A673 (cell line): ENCODE measurements around the gene ZNF669. TPM values are rescaled to one million over a fixed set of nuclear protein-coding genes. Genes with fewer than 3 reads are reported as not detected.
"Not testable (repeated sequence)": the region's sequence is repeated elsewhere in the genome, so short reads cannot be mapped to it uniquely, and the experiment has no call there.

Source experiments
- Bru-seq: library from RNA; stranded (reverse); fragments of 400-500 nt; gene quantifications from one replicate; lab custom pipeline; 2021; lab: Mats Ljungman, UMichigan
- BruChase-seq, 2 experiments: library from RNA; stranded (reverse); fragments of 400-500 nt; gene quantifications; one replicate each; lab custom pipeline; 2021; lab: Mats Ljungman, UMichigan
- BruUV-seq: library from RNA; stranded (reverse); fragments of 400-500 nt; replicated peaks from 2 replicates; lab custom pipeline; 2021; lab: Mats Ljungman, UMichigan
- CTCF ChIA-PET: fragments of 300-600 bp; sonication (Branson Sonifier 250); formaldehyde crosslinking; loops from one replicate; lab custom pipeline; 2022; ENCODE audit warnings: antibody characterized with exemption; lab: Charles Lee
- POLR2A ChIA-PET: fragments of 300-600 bp; sonication (Branson Sonifier 250); formaldehyde crosslinking; loops from one replicate; lab custom pipeline; 2022; ENCODE audit warnings: antibody characterized with exemption; ENCODE audit not compliant: low non-redundant PET; lab: Charles Lee
- DNase-seq: peaks from one replicate; pipeline ENCODE4 v3.0.0-alpha.2; 2015; ENCODE audit warnings: low spot score
- H3K27ac ChIP-seq: fragments of 200-600 bp; sonication (generic); 2 replicates; pipeline ENCODE4 v1.5.1; 2016; ENCODE audit warnings: mixed run types, low read depth, mild to moderate bottlenecking, mixed read lengths, antibody characterized with exemption, low read length; ENCODE audit not compliant: poor library complexity, severe bottlenecking
- H3K27me3 ChIP-seq: fragments of 200-600 bp; sonication (generic); replicated peaks from 2 replicates; pipeline ENCODE4 v1.6.1; 2017; ENCODE audit warnings: mixed run types, low read depth, mild to moderate bottlenecking, mixed read lengths, antibody characterized with exemption, low read length; ENCODE audit not compliant: insufficient read depth, poor library complexity
- H3K36me3 ChIP-seq: fragments of 200-600 bp; sonication (generic); 2 replicates; pipeline ENCODE4 v1.6.1; 2016; ENCODE audit warnings: mixed run types, mild to moderate bottlenecking, mixed read lengths, antibody characterized with exemption, low read length; ENCODE audit not compliant: insufficient read depth, poor library complexity, severe bottlenecking
- H3K4me1 ChIP-seq: fragments of 200-600 bp; sonication (generic); 2 replicates; pipeline ENCODE4 v1.6.1; 2017; ENCODE audit warnings: mixed run types, mild to moderate bottlenecking, mixed read lengths, antibody characterized with exemption, low read length; ENCODE audit not compliant: insufficient read depth, poor library complexity, severe bottlenecking
- H3K4me3 ChIP-seq: fragments of 200-600 bp; sonication (generic); 2 replicates; pipeline ENCODE4 v1.5.1; 2016; ENCODE audit warnings: low read depth, mixed run types, mild to moderate bottlenecking, mixed read lengths, low read length; ENCODE audit not compliant: poor library complexity, severe bottlenecking
- H3K9me3 ChIP-seq: fragments of 200-600 bp; sonication (generic); 2 replicates; pipeline ENCODE4 v1.6.1; 2016; ENCODE audit warnings: mixed run types, low read depth, mild to moderate bottlenecking, mixed read lengths, antibody characterized with exemption, low read length; ENCODE audit not compliant: poor library complexity, severe bottlenecking
- EZH2 ChIP-seq: fragments of 200-600 bp; sonication (generic); IDR thresholded peaks from 2 replicates; pipeline ENCODE4 v1.6.1; 2017; ENCODE audit warnings: borderline replicate concordance, low read depth, mild to moderate bottlenecking, mixed read lengths, antibody characterized with exemption, low read length; ENCODE audit not compliant: poor library complexity, severe bottlenecking
- intact Hi-C: fragments of 100-400 bp; cut with micrococcal nuclease; formaldehyde crosslinking; loops from one replicate; pipeline ENCODE4 v1.10.0; 2022; ENCODE audit not compliant: unreplicated experiment
- long read RNA-seq: library from polyadenylated mRNA; stranded (forward); transcript quantifications from one replicate; pipeline ENCODE4 v2.0.0, GENCODE V29; 2022
- total RNA-seq: library from RNA; stranded (reverse); gene quantifications from 2 replicates; pipeline ENCODE4 v1.2.3, GENCODE V29; 2021
- TF ChIP-seq, protein P1 (sequence below): fragments of 300-800, 200-600 bp; sonication (generic); conservative IDR thresholded peaks from 2 replicates; pipeline ENCODE4 v1.5.1; 2017; ENCODE audit warnings: low read depth, mild to moderate bottlenecking, antibody characterized with exemption, low read length, moderate library complexity, mixed read lengths

ZNF669 gene
- 10.3 and 13.3 TPM in 2 replicates for total RNA-seq
- percentile 88 among the genes with signal in this experiment for Bru-seq, nascent RNA
- BruChase-seq, experiment 1, labeled RNA remaining after a 2-hour chase = percentile 82 among the genes with signal in this experiment
- BruChase-seq, experiment 2, labeled RNA remaining after a 6-hour chase = percentile 75 among the genes with signal in this experiment
- long read RNA-seq, partial matches to known transcripts = 0 of 1 reads
- long read RNA-seq, other reads (novel, unspliced or antisense) = 1 of 1 reads

- peak; percentile 98 for DNase-seq
- POLR2A ChIA-PET = interaction anchor here (0.7 kb wide), 1 partner anchor 228 kb away, joined by 17 read pairs; no protein-coding TSS in a partner anchor
- Histone ChIP-seq H3K27ac (peak within 1 kb of the TSS; percentile 85), H3K4me3 (peak within 1 kb of the TSS; percentile 93), H3K36me3 (peaks cover 34% of the 10 kb centered on the region), H3K9me3 (peaks cover 33% of the 10 kb centered on the region), H3K4me1 (no peaks in the 10 kb centered on the region), H3K27me3 (peaks cover 8% of the 10 kb centered on the region)
- TF ChIP-seq EZH2 = no peak
- TF ChIP-seq, protein P1, sequence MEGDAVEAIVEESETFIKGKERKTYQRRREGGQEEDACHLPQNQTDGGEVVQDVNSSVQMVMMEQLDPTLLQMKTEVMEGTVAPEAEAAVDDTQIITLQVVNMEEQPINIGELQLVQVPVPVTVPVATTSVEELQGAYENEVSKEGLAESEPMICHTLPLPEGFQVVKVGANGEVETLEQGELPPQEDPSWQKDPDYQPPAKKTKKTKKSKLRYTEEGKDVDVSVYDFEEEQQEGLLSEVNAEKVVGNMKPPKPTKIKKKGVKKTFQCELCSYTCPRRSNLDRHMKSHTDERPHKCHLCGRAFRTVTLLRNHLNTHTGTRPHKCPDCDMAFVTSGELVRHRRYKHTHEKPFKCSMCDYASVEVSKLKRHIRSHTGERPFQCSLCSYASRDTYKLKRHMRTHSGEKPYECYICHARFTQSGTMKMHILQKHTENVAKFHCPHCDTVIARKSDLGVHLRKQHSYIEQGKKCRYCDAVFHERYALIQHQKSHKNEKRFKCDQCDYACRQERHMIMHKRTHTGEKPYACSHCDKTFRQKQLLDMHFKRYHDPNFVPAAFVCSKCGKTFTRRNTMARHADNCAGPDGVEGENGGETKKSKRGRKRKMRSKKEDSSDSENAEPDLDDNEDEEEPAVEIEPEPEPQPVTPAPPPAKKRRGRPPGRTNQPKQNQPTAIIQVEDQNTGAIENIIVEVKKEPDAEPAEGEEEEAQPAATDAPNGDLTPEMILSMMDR = no peak
- intact Hi-C loops = no loop called here
- BruUV-seq = no TSS peak
- CTCF ChIA-PET = no interaction called here
Measured at GRCh38 chr1:247103859-247104591, at the start of gene ZNF669. Gene ZNF669, minus strand, starts transcription at chr1:247104356. Its CDS starts 157 bp downstream, at chr1:247104199.

DNA sequence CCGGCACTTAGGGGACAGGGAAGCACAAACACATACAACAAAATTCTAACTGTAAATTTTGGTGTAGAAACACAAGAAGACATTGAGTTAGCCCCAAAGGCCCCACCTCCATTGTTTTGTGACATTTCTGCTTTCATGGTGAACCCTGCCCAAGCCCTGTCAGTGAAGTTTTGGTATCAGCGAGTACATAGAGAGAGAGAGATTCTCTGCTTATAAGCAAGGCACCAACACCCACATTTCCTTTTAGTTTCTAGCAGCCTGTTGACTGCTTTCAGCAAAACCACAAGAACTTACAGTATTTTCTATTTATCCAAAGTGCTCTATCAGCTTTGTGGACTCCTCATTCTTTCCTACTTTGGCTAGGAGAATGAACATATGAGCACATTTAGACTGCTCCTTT is 43.6 kb upstream of the ZNF669 start:
- TF ChIP-seq, protein P1 = no peak
- TF ChIP-seq EZH2 = no peak
- H3K27me3 ChIP-seq = no peaks in the 10 kb centered on the region
- ChIA-PET CTCF (no interaction called here), POLR2A (no interaction called here)
- peaks cover 53% of the 10 kb centered on the region for H3K36me3 ChIP-seq
- no peak overlapping the region for H3K4me3 ChIP-seq
- DNase-seq = no peak
- H3K27ac ChIP-seq = no peak overlapping the region
- peaks cover 90% of the 10 kb centered on the region for H3K9me3 ChIP-seq
- intact Hi-C loops = no loop called here
- H3K4me1 ChIP-seq = no peaks in the 10 kb centered on the region
- BruUV-seq = no TSS peak

GRCh38 chr1:247147120-247147519 is 43.0 kb upstream of the ZNF669 start:
- peaks cover 92% of the 10 kb centered on the region for H3K9me3 ChIP-seq
- DNase-seq, H3K27me3 ChIP-seq, H3K4me3 ChIP-seq, BruUV-seq, H3K27ac ChIP-seq, H3K4me1 ChIP-seq, intact Hi-C loops, POLR2A ChIA-PET: not testable (repeated sequence)
- CTCF ChIA-PET = interaction anchor here (0.5 kb wide), 1 partner anchor 1760 kb away, joined by 3 read pairs; no protein-coding TSS in a partner anchor
- peaks cover 52% of the 10 kb centered on the region for H3K36me3 ChIP-seq
